Hematopoietic multipotent progenitor cell treated with erythropoietin and hydrocortisone succinate and interleukin-3 and kit ligand, for 15 days (in vitro differentiated cells): ENCODE results near the gene PREX1.
"Not testable (repeated sequence)": the region's sequence is repeated elsewhere in the genome, so short reads cannot be mapped to it uniquely, and the experiment has no call there.

ENCODE experiments used
- DNase-seq: peaks from one replicate; pipeline ENCODE4 v3.0.0-alpha.2; 2015; ENCODE audit warnings: low spot score

The PREX1 gene

GRCh38 chr20:48827855-48828733 is at the start of gene PREX1:
PREX1 (minus strand) TSS chr20:48827999; CDS start chr20:48827860, 139 bp downstream.
- DNase-seq = no peak

GRCh38 chr20:48877304-48877703 is 49.5 kb upstream of the PREX1 start:
- no peak for DNase-seq

DNA sequence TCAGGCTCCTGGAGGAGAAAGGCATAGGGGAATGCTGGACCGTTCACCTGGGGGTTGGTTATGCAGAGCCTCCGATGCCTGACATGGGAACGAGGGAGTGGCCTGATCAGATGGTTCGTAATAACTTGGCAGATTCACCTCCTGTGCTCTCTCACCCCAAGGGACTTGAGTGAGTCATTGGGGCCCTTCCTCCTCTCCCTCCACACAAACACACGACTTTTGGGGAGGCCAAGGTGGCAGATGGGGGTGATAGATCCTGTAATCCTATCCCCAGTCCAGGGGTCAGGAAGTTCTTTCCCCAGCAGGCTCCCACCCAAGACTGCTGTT is 48.1 kb upstream of the PREX1 start:
- no peak for DNase-seq

- DNase-seq = no peak
These were observed 47.6 kb upstream of the PREX1 start for GRCh38 chr20:48875233-48875913.

- DNase-seq = not testable (repeated sequence)
These were observed 41.6 kb upstream of the PREX1 start for GRCh38 chr20:48869442-48869841.

GRCh38 chr20:48866936-48867335 is 39.1 kb upstream of the PREX1 start:
- DNase-seq = no peak

DNA sequence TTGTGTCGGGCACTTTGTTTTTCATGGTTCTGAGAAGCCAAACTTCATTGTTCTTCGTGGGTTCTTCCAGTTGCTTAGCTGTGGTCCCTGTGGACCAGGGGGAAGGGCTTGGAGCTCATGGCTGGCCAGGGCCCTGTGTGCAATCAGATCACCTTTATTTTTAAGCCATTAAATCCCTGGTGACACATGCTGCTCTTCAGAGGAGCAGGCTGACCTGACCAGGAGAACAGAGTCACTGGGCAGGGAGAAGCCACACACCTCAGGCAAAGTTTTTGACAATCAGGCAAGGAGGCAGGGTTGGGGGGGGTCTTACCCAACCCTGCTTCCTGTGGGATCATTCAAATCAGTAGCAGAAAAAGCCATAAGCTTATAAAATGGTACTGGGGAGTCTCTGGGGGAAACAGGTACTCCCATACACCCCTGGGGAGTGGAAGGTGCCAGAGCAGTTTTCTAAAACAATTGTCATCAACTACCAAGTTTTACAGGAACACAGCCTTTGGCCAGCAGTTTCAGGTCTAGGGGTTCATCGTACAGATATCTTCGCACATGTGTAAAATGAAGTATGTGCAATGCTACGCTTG is 37.0 kb upstream of the PREX1 start:
- DNase-seq = no peak

DNA sequence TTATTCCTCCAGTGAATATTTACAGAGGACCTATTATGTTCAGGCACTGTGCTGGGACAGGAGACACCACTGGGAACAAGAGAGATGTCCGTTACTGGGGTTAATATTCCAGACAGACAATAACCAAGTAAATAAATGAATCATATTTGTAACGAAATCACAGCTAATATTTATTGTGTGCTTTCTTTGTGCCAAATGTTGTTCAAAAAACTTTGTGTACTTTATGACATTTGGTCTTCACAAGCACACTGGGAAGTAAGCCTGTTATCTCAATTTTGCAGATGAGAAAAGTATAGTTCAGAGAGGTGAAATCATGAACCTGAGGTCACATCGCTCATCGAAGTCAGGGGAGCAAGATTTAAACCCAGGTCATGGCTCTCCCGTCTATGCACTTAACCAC is 36.5 kb upstream of the PREX1 start:
- no peak for DNase-seq

GRCh38 chr20:48862279-48862678 is 34.5 kb upstream of the PREX1 start:
- no peak for DNase-seq

- DNase-seq = no peak
These were observed 33.6 kb upstream of the PREX1 start for GRCh38 chr20:48861444-48861843.

DNA sequence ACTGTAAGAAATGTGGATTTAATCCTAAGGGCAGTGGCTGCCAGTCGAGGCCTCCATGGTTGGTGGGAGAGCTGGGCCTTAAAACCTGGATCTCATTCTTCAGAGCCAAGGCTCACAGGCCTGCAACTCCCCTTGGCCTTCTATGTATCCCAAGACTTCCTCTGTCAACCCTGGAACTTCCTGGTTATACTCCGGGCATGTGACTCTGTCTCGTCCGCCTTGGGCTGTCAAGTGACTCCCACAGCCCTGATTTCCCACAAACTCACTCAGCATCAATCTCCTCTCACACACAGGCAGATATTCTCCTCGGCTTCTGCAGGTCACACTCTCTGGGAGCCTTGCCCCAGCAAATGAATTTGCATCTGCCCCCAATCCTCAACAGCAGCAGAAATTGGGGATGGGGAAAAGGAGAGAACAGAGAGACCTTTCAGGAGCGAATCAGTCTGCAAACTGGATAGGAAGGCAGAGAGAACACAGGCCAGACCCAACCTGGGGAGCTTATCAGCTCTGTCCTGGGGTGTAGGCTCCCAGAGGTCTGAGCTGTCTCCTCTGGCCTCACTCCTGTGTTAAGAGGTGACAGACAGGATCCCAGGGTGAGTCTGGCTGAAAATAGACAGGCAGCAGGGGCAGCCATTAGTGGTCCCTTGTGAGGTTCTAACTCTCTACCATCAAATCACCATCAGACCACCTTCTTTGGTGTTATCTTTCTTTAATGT is 30.4 kb upstream of the PREX1 start:
- no peak for DNase-seq

GRCh38 chr20:48856130-48856529 is 28.3 kb upstream of the PREX1 start:
- no peak for DNase-seq

- DNase-seq = no peak
These were observed 27.2 kb upstream of the PREX1 start for GRCh38 chr20:48855046-48855445.

- no peak for DNase-seq
These were observed 24.8 kb upstream of the PREX1 start for GRCh38 chr20:48852609-48853008.

GRCh38 chr20:48851579-48851978 is 23.8 kb upstream of the PREX1 start:
- DNase-seq = no peak

GRCh38 chr20:48850977-48851299 is 23.1 kb upstream of the PREX1 start:
- no peak for DNase-seq

GRCh38 chr20:48850257-48850976 is 22.6 kb upstream of the PREX1 start:
- no peak for DNase-seq

GRCh38 chr20:48849779-48850178 is 22.0 kb upstream of the PREX1 start:
- DNase-seq = no peak

DNA sequence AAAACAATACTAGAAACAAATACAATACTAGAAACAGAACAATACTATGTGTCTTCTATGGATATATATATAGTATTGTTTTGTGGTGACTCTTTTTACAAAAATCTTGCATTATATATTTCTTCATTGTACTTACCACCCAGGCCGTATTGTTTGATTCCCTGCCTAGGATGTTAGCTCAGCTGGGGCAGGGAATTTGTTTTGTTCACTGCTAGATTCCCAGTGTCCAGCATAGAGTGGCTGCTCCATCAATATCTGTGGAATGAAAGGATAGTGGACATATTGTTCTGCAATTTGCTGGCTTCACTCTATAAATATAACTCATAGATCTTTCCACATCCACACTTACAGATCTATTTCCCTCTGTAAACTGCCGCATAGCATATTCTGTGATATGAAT is 21.5 kb upstream of the PREX1 start:
- no peak for DNase-seq

DNA sequence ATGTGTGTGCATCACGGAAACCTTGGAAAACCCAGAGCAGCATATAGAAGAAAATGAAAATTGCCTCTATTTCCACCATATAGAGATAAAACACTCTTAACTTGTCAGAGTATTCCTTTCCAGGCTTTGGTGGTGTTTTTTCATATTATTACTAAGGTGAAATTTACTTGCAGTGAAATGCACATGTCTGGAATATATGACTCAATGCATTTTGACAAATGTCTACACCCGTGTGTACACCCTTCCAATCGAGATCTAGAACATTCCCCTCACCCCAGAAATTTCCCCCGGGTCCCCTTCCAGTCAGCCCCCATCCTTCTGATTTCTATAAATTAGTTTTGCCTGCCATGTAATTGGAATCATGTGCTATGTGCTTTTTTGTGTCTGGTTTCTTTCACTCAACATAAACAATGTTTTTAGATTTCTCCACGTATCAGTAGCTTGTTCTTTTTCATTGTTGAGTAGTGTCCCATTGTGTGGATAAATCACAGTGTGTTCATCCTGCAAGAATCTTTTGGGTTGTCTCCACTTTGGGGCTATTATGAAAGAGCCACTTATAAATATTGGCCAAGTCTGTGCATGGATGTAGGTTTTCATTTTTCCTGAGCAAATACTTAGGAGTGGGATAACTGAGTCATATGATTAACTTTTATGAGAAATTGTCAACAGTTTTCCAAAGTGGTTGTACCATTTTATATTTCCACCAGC is 19.9 kb upstream of the PREX1 start:
- DNase-seq = no peak
